Osteoblast (primary cell): Measurements from ENCODE around the gene SERPINA4. TPM values are rescaled to one million over a fixed set of nuclear protein-coding genes. Genes with fewer than 3 reads are reported as not detected.
A peak's percentile ranks its signal among the peaks of the same experiment; 100 is the strongest.

Experiments used
- DNase-seq: peaks from one replicate; pipeline ENCODE4 v3.0.0; 2011; ENCODE audit warnings: low spot score, mixed read lengths; ENCODE audit not compliant: insufficient read length; ENCODE audit errors: missing footprints
- H2AFZ ChIP-seq: 2 replicates; pipeline ENCODE4 v1.6.0; 2011; ENCODE audit warnings: mild to moderate bottlenecking, low read length
- H3K27ac ChIP-seq: 2 replicates; pipeline ENCODE4 v1.5.1; 2011; ENCODE audit warnings: mild to moderate bottlenecking, low read depth, low read length, moderate library complexity
- H3K27me3 ChIP-seq: 2 replicates; pipeline ENCODE4 v1.6.0; 2012; ENCODE audit warnings: mild to moderate bottlenecking, control low read depth, inconsistent platforms, low read length, moderate library complexity; ENCODE audit not compliant: insufficient read depth
- H3K36me3 ChIP-seq: 2 replicates; pipeline ENCODE4 v1.5.1; 2011; ENCODE audit warnings: mild to moderate bottlenecking, low read length, control low read depth, moderate library complexity; ENCODE audit not compliant: insufficient read depth
- H3K4me1 ChIP-seq: 2 replicates; pipeline ENCODE4 v1.5.1; 2011; ENCODE audit warnings: mild to moderate bottlenecking, low read length, control low read depth, moderate library complexity; ENCODE audit not compliant: insufficient read depth
- H3K4me2 ChIP-seq: 2 replicates; pipeline ENCODE4 v1.6.0; 2011; ENCODE audit warnings: mild to moderate bottlenecking, low read length; ENCODE audit not compliant: insufficient read depth
- H3K4me3 ChIP-seq: fragments of 200-600 bp; sonication (generic); 3 replicates; pipeline ENCODE4 v1.5.1; 2012; ENCODE audit warnings: mild to moderate bottlenecking, low read length, inconsistent platforms; ENCODE audit not compliant: insufficient read depth
- H3K79me2 ChIP-seq: 2 replicates; pipeline ENCODE4 v1.6.0; 2012; ENCODE audit warnings: mild to moderate bottlenecking, low read length, control low read depth, inconsistent platforms; ENCODE audit not compliant: insufficient read depth
- H3K9me3 ChIP-seq: 2 replicates; pipeline ENCODE4 v1.5.1; 2011; ENCODE audit warnings: low read depth, low read length, control low read depth
- H4K20me1 ChIP-seq: 2 replicates; pipeline ENCODE4 v1.6.0; 2012; ENCODE audit warnings: mild to moderate bottlenecking, low read length, control low read depth; ENCODE audit not compliant: insufficient read depth
- total RNA-seq: library from RNA; depleted of rRNA; stranded (reverse); fragments of >200 nt; gene quantifications from 2 replicates; pipeline ENCODE4 v1.2.3, GENCODE V29; 2012
- TF ChIP-seq, protein P1 (sequence below): IDR thresholded peaks from 2 replicates; pipeline ENCODE4 v1.5.1; 2011; ENCODE audit warnings: mild to moderate bottlenecking, low read depth, low read length, moderate library complexity; ENCODE audit errors: extremely low read depth

SERPINA4 gene
- total RNA-seq, 1 donor, result not detected

DNA sequence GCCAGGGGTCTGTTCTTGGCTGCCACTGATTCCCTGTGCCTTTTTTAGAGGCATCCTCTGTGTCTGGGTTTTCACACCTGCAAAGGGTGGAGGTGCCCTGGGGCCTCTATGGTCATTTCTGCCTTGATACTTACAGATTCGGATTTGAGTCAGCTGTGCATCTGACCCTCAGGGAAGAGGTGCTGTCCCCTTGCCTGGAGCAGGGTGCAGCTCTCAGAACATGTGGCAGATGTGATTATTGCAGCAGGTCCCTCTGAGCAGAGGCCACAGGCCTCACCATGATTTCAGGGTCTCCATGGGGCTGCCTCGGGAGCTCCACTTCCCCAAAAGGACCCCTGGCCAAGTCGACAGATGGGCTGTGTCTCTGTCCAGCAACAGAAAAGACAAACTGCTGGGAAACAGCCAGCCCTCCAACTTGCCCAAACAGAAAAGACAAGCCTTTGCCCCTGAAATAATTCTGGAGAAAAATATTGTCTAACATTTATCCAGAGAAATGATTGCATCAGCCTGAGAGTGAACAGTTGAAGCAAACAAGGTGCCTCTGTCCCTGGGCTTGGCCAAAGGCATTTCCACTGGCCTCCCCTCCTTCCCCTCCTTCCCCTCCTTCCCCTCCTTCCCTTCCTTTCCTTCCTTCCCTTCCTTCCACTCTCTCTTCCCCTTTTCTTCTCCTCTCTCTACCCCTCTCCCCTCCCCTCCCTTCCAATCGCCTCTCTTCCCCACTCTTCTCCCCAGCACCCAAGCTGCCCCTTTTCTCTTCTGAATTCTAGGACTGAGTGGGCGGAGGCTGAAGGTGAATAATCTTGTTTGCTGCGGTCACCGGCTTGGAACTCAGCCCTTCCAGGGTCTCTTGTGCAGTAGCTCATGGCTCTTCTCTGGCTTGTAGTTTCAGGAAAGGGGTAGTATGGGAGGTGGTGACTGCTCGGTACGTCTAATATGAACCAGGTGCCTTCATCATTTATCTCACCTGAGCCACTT lies 51.6 kb downstream of the SERPINA4 start:
- H3K9me3 ChIP-seq, result peaks cover 4% of the 10 kb centered on the region
- no peak overlapping the region for H3K4me3 ChIP-seq
- H3K27me3 ChIP-seq, result no peaks in the 10 kb centered on the region
- H4K20me1 ChIP-seq, result no peaks in the 10 kb centered on the region
- DNase-seq, result no peak
- H3K4me1 ChIP-seq, result peaks cover 9% of the 10 kb centered on the region
- peak overlapping the region; percentile 35 for H2AFZ ChIP-seq
- TF ChIP-seq, protein P1, sequence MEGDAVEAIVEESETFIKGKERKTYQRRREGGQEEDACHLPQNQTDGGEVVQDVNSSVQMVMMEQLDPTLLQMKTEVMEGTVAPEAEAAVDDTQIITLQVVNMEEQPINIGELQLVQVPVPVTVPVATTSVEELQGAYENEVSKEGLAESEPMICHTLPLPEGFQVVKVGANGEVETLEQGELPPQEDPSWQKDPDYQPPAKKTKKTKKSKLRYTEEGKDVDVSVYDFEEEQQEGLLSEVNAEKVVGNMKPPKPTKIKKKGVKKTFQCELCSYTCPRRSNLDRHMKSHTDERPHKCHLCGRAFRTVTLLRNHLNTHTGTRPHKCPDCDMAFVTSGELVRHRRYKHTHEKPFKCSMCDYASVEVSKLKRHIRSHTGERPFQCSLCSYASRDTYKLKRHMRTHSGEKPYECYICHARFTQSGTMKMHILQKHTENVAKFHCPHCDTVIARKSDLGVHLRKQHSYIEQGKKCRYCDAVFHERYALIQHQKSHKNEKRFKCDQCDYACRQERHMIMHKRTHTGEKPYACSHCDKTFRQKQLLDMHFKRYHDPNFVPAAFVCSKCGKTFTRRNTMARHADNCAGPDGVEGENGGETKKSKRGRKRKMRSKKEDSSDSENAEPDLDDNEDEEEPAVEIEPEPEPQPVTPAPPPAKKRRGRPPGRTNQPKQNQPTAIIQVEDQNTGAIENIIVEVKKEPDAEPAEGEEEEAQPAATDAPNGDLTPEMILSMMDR, result no peak
- no peak overlapping the region for H3K4me2 ChIP-seq
- H3K27ac ChIP-seq, result no peak overlapping the region
- H3K36me3 ChIP-seq, result no peaks in the 10 kb centered on the region
- H3K79me2 ChIP-seq, result no peaks in the 10 kb centered on the region

DNA sequence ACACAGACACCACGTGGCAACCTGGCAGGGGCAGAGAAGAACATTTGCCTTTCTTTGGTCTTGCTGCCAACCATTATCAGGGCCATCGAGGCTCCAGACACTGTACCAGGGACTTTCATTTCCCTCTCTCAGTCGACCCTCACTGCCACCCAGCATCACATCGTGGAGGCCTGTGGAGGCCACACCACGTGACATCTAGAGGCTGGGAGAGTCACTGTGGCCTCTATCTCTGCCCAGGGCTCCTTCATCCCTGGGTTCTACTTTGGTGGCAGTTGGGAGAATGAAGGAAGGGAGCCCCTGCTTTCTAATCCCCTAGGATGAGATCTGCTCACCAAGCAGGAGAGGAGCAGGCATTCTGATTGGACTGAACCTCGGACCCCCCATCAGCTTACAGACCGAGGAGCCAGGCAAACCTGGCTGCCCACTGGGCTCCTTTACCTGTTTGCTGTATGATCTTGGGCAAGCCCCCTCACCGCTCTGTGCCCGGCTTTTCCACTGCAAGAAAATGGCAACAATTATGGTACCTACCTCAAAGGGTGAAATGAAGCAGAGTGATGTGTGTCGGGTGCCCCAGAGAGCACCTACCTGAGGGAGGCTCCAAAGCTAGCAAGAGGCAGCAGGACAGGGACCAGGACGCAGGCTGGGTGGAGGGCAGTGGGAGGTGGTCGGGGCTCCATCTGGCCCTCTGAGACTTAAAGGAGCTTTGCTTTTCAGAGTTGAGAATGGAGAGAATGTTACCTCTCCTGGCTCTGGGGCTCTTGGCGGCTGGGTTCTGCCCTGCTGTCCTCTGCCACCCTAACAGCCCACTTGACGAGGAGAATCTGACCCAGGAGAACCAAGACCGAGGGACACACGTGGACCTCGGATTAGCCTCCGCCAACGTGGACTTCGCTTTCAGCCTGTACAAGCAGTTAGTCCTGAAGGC lies 52.7 kb downstream of the SERPINA4 start:
- no peaks in the 10 kb centered on the region for H3K36me3 ChIP-seq
- no peaks in the 10 kb centered on the region for H4K20me1 ChIP-seq
- H3K4me2 ChIP-seq, result no peak overlapping the region
- TF ChIP-seq, protein P1, result no peak
- DNase-seq, result no peak
- H3K27me3 ChIP-seq, result no peaks in the 10 kb centered on the region
- no peak overlapping the region for H3K4me3 ChIP-seq
- H3K9me3 ChIP-seq, result peaks cover 15% of the 10 kb centered on the region
- H2AFZ ChIP-seq, result no peak overlapping the region
- no peak overlapping the region for H3K27ac ChIP-seq
- H3K79me2 ChIP-seq, result no peaks in the 10 kb centered on the region
- peaks cover 9% of the 10 kb centered on the region for H3K4me1 ChIP-seq

DNA sequence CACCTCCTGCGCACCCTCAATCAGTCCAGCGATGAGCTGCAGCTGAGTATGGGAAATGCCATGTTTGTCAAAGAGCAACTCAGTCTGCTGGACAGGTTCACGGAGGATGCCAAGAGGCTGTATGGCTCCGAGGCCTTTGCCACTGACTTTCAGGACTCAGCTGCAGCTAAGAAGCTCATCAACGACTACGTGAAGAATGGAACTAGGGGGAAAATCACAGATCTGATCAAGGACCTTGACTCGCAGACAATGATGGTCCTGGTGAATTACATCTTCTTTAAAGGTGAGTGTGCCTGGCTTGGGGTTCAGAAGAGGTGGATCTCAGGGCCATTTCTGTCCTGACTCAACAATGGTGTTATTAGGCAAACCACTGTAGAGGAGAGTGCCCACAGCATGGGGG lies 53.6 kb downstream of the SERPINA4 start:
- H2AFZ ChIP-seq, result no peak overlapping the region

More for the DNA sequence above, 53.6 kb downstream of the SERPINA4 start:
- no peak for DNase-seq
- no peak overlapping the region for H3K4me2 ChIP-seq
- H3K36me3 ChIP-seq, result no peaks in the 10 kb centered on the region
- H3K79me2 ChIP-seq, result no peaks in the 10 kb centered on the region
- H3K27ac ChIP-seq, result no peak overlapping the region
- TF ChIP-seq, protein P1, result no peak
- H3K27me3 ChIP-seq, result no peaks in the 10 kb centered on the region
- H4K20me1 ChIP-seq, result no peaks in the 10 kb centered on the region
- no peak overlapping the region for H3K4me3 ChIP-seq
- H3K4me1 ChIP-seq, result peaks cover 4% of the 10 kb centered on the region
- peaks cover 15% of the 10 kb centered on the region for H3K9me3 ChIP-seq
